ENCODE measurements around the gene TMEM52.
"Not testable (repeated sequence)": the region's sequence is repeated elsewhere in the genome, so short reads cannot be mapped to it uniquely, and the experiment has no call there.

Gene TMEM52

DNA sequence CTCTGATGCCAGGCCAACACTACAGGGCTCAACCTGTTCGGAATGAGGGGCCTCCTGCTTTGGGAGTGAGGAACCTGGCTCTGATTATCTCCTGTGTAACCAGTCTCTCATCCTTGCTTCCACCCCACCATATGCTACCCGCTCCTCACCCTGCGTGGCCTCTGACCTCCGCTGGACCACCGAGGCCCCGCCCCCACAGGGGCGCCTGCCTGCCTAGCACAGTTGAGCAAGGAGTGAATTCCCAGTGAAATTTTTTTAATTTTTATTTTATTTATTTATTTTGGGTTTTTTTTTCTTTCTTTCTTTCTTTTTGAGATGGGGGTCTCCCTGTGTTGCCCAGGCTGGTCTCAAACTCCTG is 26.3 kb downstream of the TMEM52 start:
- DNase-seq: no peak

DNA sequence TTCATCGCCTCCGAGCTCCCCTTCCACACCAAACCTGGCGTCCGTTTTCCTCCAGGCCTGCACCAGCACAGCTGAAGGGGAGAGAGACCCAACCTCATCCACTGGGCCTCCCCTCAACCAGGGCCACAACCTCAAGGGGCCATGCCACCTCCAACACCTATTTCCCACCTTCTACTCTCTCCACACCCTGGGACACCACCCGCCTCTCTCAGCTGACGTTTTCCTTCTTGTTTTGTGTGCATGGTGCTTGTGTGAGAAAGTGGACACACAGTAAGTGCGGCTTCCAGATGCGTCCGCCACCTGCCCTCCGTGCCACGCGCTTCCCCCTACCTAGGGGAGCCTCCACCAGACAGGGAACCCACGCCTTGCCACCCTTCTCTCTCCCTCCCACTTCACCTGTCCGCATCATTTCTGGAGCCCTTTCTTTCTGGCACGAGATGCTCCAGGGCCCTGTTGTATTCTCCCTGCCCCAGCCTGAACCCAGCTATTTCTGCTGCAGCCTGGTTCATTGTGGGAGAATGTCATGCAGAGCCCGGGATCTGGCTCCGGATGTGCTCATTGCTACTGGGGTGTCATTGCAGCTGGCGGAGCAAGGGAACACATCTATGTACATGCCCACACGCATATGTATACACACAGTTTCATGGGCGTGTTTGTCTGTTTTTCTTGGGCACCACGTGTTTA is 26.9 kb downstream of the TMEM52 start:
- DNase-seq: no peak

DNA sequence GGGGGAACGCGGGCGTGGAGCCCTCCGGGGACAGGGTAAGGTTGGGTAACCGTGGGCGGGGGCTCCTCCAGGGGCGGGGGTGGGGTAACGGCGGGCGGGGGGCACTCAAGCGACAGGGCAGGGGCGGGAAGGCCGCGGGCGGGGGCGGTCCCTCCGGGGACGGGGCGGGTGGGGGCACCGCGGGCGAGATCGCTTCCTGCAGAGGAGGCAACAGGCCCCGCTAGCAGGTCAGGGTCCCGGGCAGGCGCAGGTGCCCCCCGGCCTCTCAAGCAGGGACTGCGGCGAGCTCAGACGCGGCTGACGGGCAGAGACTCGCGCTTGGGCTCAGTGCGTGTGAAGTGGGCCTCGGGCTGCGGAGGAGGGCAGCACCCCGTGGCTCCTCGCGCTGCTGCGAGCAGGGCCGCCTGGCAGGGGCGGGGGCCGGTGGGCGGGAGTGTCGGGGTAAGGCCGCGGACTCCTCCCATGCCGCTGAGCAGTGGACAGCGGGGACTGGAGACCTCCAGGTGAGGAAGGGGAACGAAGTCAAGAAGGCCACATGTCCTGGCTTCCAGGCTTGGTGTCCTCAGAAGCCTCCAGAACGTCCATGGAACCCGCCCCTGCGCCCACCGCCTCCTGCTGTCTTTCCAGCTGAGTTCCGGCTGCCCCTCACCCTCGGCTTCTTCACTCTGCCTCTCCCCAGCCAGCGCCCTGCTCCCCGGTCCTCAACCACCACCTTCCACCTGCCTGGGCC is 27.6 kb downstream of the TMEM52 start:
- DNase-seq: peak; percentile 82

DNA sequence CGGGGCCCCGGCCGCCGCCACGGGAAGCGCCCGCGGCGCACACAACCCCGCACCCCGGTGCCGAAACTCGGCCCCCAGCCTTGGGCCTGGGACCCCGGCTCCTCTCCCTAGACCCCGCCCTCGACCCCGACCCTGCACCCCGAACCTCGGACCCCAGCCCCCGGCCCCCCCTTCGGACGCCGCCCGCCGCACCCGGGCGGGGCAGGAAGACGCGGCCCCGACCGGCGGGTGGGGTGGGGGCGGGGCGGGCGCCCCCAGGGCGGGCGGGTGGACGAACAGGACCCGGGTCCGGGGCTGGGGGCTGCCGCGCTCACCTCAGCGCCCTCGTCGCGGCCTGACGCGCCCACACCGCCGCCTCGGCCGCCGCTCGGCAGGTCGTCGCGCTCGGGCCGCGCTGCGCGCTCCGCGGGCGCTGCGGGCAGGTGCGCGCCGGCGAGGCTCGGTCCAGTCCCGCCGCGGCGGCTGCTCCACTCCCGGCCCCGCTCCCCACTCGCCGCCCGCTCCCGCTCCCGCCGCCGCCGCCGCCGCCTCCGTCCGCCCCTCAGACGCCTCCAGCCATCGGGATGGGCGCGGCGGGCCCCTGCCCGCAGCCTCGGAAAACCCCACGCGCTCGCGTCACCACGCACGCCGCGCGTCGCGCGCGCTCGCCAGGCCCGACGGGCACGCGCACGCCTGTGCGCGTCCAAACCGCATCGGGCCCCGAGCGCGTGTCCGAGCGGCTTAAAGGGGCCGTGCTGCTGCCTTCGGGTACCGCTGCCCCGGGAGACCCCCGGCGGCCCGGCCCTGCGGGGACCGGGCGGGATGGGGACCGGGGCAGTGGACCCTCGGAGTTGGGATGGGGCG is 28.4 kb downstream of the TMEM52 start, which contains the start of gene GNB1:
Gene GNB1 (minus strand): TSS at position 582 of the 843 bp plus-strand sequence. CDS start 65,634 bp downstream, outside the sequence.
- DNase-seq: peak; percentile 97

DNA sequence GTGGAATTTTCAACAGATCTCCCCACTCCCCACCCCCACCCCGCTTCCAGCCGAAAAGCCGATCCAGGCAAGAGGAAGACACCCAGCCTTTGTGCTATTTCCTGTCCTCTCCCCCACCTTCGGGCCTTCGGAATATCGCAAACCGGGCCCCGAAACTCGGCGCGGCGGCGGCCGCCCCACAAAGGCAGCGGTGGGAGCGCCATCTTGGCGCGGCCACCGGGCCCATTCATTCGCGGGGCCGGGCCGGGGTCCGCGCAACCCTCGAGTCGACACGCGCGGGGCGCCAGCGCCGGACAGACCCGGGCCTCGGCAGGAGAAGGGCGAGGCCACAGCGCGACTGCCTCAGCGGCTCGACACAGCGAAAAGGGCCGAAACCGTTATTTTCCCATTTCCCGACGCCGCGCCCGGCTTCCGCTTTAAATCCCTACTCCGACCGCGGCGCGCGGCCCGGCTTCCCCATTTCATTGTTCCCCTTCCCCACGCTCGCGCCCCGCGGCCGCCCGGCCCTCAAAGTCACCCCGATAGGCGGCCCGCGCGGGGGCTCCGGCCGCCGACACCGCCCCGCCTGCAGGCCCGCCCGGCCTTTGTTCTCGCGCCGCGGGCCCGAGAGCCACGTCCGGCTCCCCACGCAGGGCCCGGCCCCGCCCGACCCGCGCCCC is 29.1 kb downstream of the TMEM52 start:
- DNase-seq: peak; percentile 80

DNA sequence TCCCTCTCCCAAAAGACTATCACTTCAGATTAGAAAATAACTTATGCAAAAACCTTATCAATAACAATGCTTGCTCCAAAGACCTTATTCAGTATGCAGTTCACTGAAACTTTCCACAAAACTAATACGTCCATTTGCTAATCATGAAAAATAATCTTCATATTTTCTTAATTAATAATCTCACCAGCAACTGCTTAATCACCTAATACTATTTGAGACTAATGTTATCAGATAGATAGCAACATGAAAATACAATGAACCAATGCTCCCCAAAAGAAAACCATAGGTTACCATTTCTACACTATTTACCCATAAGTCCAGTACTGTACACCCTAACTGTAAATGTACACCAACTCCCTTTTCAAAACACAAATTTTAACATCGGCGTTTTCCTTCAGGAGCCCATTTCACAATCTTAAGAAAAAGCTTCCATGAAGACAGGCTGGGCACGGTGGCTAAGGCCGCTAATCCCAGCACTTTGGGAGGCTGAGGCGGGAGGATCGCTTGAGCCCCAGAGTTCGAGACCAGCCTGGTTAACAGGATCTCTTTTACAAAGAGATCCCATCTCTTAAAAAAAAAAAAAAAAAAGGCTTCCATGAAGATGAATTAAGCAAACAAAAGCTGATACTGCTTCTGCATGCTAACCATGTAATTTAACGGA is 29.9 kb downstream of the TMEM52 start:
- no peak for DNase-seq

DNA sequence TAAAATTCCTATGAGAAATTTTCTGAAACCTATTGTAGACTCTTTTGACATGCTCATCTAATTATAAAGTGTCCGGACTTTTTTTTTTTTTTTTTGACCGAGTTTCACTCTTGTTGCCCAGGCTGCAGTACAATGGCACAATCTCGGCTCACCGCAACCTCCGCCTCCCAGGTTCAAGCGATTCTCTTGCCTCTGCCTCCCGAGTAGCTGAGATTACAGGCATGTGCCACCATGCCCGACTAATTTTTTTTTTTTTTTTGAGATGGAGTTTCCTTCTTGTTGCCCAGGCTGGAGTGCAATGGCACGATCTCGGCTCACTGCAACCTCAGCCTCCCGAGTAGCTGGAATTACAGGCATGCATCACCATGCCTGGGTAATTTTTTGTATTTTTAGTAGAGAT is 35.2 kb downstream of the TMEM52 start:
- not testable (repeated sequence) for DNase-seq

DNA sequence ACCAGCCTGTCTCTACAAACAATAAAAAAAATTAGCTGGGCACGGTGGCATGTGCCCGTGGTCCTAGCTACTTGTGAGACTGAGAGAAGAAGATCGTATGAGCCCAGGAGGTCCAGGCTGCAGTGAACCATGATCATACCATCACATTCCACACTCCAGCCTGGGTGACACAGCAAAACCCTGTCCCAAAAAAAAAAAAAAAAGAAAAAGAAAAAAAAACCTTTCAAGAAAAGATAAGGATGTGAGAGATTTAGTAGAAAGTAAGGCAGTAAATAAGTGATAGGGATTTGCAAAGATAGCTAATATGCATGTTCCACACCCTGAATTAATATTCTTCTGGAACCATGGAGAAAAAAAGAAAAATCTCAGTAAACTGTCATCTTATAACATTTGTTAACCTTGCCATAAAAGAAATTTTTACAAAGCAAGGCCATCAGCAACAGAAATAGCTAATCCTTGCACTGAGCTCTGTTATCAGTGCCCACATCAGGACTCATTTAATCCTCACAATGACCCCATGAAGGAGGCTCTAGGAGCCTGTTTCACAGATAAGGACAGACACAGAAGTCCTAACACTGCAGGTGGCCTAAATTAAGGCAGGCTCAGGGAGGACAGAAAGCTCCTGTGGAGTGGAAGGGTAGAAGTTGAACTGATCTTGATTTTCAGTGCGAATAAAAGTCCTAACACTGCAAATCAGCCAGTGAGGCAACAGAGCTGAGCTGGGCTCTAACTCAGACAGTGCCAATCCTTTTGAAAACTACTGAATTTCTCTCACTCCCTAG is 35.8 kb downstream of the TMEM52 start:
- no peak for DNase-seq

DNA sequence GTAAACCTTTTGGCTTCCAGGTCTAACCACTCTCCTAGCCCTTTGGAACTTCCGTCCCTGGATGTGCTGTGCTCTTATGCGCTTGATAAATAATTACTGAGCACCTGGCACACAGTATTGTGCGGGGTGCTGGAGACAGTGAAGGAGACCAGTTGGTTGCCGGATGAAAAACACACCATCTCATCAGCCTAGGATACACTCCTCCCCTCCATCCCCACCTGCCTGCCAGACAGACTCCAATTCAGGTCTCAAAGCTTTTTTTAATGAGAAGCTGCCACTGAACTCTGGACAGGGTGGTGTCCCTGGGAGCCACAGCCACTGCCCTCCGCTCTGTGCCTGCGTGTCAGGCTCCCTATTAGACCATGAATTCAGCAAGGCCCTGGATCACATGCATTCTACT is 37.4 kb downstream of the TMEM52 start:
- DNase-seq: no peak

DNA sequence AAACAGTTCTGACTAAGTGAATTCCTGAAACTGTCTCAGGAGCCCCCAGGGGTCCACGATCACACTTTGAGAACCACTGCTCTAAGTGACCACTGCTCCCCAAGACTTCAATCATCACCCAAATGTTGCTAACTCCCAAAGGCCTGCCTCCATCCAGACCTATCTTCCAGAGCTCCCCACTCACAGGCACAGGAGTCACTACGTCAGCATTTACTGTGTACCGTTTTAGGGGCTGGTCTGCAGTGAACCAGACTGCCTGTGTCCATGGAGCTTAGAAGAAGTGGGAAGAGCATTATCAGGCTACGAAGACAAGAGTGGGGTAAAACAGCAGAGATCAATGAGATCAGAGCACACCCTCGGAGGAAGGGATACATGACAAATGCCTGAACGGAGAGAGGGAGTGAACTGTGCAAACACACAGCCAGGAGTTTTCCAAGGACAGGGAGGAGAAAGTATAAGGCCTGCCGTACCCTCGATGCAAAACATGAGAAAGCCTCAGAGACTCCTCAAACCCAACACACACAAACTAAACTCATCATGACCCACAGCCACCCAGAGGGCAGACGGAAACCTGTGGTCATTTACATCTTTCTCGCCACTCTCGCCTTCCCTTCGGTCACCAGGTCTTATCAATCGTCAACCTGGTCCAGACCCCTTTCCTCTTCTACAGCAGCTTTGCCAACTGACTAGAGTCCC is 38.3 kb downstream of the TMEM52 start:
- no peak for DNase-seq

DNA sequence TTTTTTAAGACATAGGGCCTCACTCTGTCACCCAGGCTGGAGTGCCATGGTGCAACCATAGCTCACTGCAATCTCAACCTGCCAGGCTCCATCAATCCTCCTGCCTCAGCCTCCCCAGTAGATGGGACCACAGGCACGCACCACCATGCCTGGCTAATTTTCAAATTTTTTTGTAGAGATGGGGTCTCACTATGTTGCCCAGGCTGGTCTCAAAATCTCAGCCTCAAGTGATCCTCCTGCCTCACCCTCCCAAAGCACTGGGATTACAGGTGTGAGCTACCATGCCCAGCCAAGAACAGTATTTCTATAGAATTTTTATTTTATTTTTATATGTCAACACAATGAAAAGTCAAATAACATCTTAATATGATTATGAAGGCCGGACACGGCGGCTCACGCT is 39.1 kb downstream of the TMEM52 start:
- no peak for DNase-seq

DNA sequence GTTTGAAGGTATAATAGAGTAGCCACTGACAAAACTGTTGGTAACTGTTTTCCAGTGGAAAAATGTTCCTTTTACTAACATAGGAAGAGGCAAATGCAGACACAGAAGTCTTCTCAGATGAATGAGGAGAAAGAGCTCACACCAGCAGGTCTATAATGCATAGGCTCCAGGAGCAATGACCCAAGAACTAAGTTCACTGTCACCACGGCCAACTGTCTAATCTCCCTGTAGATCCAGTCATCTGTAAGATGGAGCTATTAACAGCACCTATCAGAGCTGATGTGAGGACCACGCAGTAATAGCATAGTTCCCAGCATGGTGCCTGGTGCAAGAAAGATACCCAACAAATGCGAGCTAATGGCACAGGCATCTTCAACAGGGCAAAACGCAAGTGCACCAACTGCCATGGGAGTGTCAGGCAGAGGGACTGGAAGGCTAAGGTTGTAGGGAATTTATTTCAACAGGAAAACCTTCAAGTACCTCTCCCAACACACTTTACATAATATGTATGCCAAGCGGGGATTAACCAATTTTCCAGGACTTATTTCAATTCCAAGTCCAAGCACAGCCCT is 41.1 kb downstream of the TMEM52 start:
- peak; percentile 79 for DNase-seq

DNA sequence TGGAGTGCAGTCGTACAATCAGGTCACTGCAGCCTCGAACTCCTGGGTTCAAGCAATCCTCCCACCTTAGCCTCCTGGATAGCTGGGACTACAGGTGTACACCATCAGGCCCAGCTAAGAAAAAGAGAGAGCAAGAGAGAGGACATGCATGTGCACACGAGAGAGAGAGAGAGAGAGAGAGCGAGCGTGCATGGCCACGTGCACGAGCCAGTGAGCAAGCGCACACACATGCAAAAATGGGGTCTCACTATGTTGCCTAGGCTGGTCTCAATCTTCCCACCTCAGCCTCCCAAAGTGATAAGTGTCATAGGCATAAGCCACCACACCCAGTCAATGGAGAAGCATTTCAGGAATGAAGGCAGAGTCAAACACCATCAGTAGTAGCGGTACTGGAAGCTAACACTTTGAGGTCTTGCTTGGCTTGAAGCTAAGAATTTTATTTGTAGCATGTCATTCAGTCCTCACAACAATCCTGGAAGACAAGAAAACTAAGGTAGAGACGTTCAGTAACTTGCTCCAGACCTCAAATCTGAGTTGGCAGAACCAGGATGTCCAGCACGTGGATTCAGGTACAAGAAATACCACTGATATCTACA is 42.6 kb downstream of the TMEM52 start:
- DNase-seq: no peak

DNA sequence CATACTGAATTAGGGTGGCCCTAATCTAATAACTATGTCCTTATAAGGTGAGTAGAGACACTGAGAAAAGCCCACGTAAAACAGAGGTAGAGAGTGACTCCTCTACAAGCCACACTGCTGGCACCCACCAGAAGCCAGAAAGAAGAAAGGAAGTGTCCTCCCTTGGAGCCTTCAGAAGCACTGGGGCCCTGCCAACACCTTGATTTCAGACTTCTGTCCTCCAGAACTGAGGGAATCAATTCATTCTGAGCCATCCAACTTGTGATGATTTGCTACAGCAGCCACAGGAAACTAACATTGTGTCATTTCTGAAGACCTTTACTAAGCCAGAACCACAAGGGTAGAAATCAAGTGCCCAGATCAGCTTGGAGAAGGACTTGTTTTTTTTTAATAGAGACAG is 43.1 kb downstream of the TMEM52 start:
- DNase-seq: no peak

DNA sequence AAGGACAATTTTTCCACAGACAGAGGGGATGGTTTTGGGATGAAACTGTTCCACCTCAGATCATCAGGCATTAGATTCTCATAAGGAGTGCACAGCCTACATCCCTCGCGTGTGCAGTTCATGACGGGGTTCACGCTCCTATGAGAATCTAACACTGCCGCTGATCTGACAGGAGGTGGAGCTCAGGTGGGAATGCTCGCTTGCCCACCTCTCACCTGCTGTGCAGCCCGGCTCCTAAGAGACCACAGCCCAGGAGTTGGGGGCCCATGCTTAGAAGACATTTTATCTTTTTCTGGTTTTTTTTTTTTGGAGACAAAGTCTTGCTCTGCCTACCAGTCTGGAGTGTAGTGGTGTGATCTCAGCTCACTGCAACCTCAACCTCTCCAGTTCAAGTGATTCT is 44.2 kb downstream of the TMEM52 start:
- no peak for DNase-seq

DNA sequence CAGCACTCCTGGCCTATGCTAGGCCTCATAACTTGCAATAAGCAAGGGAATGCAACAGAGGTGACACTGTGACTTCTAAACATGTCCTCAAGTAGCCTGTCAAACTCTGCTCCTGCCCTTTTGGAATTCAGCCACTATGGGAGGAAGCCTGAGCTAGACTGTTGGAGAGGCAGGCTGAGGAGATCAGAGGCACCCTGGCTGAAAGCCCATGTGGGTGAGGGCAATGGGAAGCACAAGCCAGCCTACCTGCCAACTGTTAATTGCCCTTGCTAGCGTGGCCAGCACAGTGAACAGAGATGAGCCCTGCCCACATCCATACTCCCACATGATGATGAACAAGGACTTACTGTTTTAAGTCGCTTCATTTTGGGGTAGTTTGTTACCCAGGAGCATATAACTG is 45.9 kb downstream of the TMEM52 start:
- DNase-seq: no peak

DNA sequence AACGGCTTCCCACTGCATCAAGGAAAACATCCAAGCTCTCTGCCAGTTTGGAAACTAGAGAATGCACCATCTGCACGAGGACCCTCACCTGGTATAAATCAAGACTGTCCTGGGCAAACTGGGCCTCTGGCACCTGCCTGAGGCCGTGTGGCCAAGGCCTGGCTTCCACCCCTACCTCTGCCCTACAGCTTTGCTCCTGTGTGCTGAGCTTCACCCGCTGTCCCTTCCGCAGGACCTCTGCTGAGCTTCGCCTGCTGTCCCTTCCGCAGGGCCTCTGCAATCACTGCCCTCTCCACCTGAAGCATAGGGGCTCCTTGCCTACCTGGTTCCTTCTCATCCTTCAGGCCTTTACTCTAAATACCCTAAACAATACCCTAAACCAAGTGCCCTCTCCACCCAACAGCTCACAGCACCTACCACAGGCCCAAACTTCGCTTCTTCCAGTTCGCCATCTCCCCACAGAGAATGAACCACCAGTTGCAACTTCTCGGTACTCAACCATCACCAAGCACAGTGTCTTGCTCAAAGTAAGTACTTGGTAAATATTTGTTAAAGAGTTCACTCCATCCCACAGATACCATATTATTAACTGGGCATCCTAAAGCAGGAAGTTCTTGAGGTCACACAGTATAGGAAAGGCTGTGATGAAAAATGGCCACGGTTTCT is 46.6 kb downstream of the TMEM52 start:
- DNase-seq: no peak

DNA sequence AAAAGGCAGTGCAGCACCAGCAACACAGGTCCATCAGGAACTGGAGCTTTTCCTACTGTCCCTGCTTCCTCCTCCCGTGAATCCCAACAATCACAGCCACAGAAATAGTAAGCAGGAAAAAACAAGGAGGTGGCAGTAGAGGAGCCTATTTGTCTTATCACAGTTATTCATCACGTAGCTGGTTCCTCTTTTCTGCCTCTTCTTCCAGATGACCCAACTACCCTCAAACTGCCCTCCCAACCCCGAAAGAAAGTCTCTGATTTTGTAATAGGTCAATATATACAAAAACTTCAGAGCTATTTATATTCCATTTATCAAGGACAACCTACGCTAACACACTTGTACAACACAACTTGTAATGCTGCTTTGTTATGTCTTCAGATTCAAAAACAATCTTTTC is 49.6 kb downstream of the TMEM52 start:
- no peak for DNase-seq
